H9 (cell line): ENCODE measurements around the gene XPO1. TPM values are rescaled to one million over a fixed set of nuclear protein-coding genes. Genes with fewer than 3 reads are reported as not detected.

Experiments
- DNase-seq: peaks from one replicate; pipeline ENCODE4 v3.0.0-alpha.2; 2017
- H2AFZ ChIP-seq: one replicate; pipeline ENCODE4 v1.6.1; 2013; ENCODE audit warnings: mild to moderate bottlenecking, low read length, control low read depth, moderate library complexity
- H2AK5ac ChIP-seq: 2 replicates; pipeline ENCODE4 v1.6.1; 2013; ENCODE audit warnings: low read length, control low read depth, mixed read lengths; ENCODE audit not compliant: insufficient read length
- H2BK120ac ChIP-seq: one replicate; pipeline ENCODE4 v1.6.1; 2013; ENCODE audit warnings: low read depth, mild to moderate bottlenecking, low read length, control low read depth, inconsistent platforms; ENCODE audit not compliant: poor library complexity, severe bottlenecking
- H2BK12ac ChIP-seq: 2 replicates; pipeline ENCODE4 v1.6.1; 2013; ENCODE audit warnings: low read length, control low read depth, mixed read lengths, low read depth; ENCODE audit not compliant: insufficient read length
- H2BK15ac ChIP-seq: 2 replicates; pipeline ENCODE4 v1.6.1; 2013; ENCODE audit warnings: low read depth, low read length, control low read depth
- H2BK20ac ChIP-seq: one replicate; pipeline ENCODE4 v1.6.1; 2013; ENCODE audit warnings: low read depth, mild to moderate bottlenecking, low read length, control low read depth, inconsistent platforms; ENCODE audit not compliant: poor library complexity, severe bottlenecking
- H2BK5ac ChIP-seq: 2 replicates; pipeline ENCODE4 v1.6.1; 2013; ENCODE audit warnings: low read length, control low read depth, mixed read lengths; ENCODE audit not compliant: insufficient read length
- H3K14ac ChIP-seq: 2 replicates; pipeline ENCODE4 v1.6.1; 2013; ENCODE audit warnings: low read length, control low read depth; ENCODE audit not compliant: insufficient read depth
- H3K18ac ChIP-seq: 2 replicates; pipeline ENCODE4 v1.6.1; 2013; ENCODE audit warnings: low read depth, mild to moderate bottlenecking, mixed read lengths, low read length, control low read depth; ENCODE audit not compliant: insufficient read length
- H3K23ac ChIP-seq: 2 replicates; pipeline ENCODE4 v1.6.1; 2013; ENCODE audit warnings: low read length, control low read depth, mixed read lengths, low read depth; ENCODE audit not compliant: insufficient read length
- H3K23me2 ChIP-seq: 2 replicates; pipeline ENCODE4 v1.6.1; 2013; ENCODE audit warnings: low read depth, mild to moderate bottlenecking, mixed read lengths, low read length, control low read depth; ENCODE audit not compliant: insufficient read length, poor library complexity, severe bottlenecking
- H3K27ac ChIP-seq: 2 replicates; pipeline ENCODE4 v1.5.1; 2013; ENCODE audit warnings: low read length, control low read depth, mixed read lengths, low read depth; ENCODE audit not compliant: insufficient read length
- H3K27me3 ChIP-seq: 2 replicates; pipeline ENCODE4 v1.6.1; 2013; ENCODE audit warnings: low read length, control low read depth, inconsistent platforms; ENCODE audit not compliant: insufficient read depth
- H3K4ac ChIP-seq: 2 replicates; pipeline ENCODE4 v1.6.1; 2013; ENCODE audit warnings: low read depth, mild to moderate bottlenecking, control low read depth, inconsistent platforms, low read length, moderate library complexity
- H3K4me1 ChIP-seq: 2 replicates; pipeline ENCODE4 v1.6.1; 2013; ENCODE audit warnings: low read length, control low read depth, inconsistent platforms; ENCODE audit not compliant: insufficient read depth
- H3K4me2 ChIP-seq: 2 replicates; pipeline ENCODE4 v1.6.1; 2013; ENCODE audit warnings: low read length, control low read depth, mixed read lengths; ENCODE audit not compliant: insufficient read length, insufficient read depth
- H3K56ac ChIP-seq: 2 replicates; pipeline ENCODE4 v1.6.1; 2013; ENCODE audit warnings: low read depth, mild to moderate bottlenecking, mixed read lengths, low read length, control low read depth; ENCODE audit not compliant: insufficient read length
- H3K79me1 ChIP-seq: 2 replicates; pipeline ENCODE4 v1.6.1; 2013; ENCODE audit warnings: low read depth, mild to moderate bottlenecking, moderate library complexity, low read length, control low read depth, inconsistent platforms; ENCODE audit not compliant: insufficient read depth, poor library complexity, severe bottlenecking
- H3K79me2 ChIP-seq: 2 replicates; pipeline ENCODE4 v1.6.1; 2013; ENCODE audit warnings: low read length, control low read depth, inconsistent platforms; ENCODE audit not compliant: insufficient read depth
- H3K9ac ChIP-seq: 2 replicates; pipeline ENCODE4 v1.6.1; 2013; ENCODE audit warnings: low read length, control low read depth, mixed read lengths; ENCODE audit not compliant: insufficient read length; ENCODE audit errors: extremely low read depth
- H3K9me3 ChIP-seq: one replicate; pipeline ENCODE4 v1.6.1; 2013; ENCODE audit warnings: low read depth, low read length, inconsistent platforms; ENCODE audit not compliant: control insufficient read depth
- H3T11ph ChIP-seq: one replicate; pipeline ENCODE4 v1.6.1; 2013; ENCODE audit warnings: mild to moderate bottlenecking, low read length, control low read depth, inconsistent platforms
- H4K20me1 ChIP-seq: one replicate; pipeline ENCODE4 v1.6.1; 2013; ENCODE audit not compliant: control insufficient read depth, insufficient read length, insufficient read depth
- H4K5ac ChIP-seq: 2 replicates; pipeline ENCODE4 v1.6.1; 2013; ENCODE audit warnings: low read depth, mild to moderate bottlenecking, mixed read lengths, low read length, control low read depth; ENCODE audit not compliant: insufficient read length
- H4K8ac ChIP-seq: replicated peaks from 2 replicates; pipeline ENCODE4 v1.6.1; 2013; ENCODE audit warnings: low read length, control low read depth, mixed read lengths, low read depth; ENCODE audit not compliant: insufficient read length
- H4K91ac ChIP-seq: 2 replicates; pipeline ENCODE4 v1.6.1; 2013; ENCODE audit warnings: low read depth, mild to moderate bottlenecking, moderate library complexity, mixed read lengths, low read length, control low read depth; ENCODE audit not compliant: insufficient read length
- H3K27ac Mint-ChIP-seq, 3 experiments: 2 replicates in 2 of 3; 3 replicates in 1 of 3; pipeline ENCODE4 v1.8.0; 2020 to 2021; ENCODE audit warnings: mixed read lengths in 3 of 3, mild to moderate bottlenecking in 1 of 3, moderate library complexity in 1 of 3
- H3K27me3 Mint-ChIP-seq: 2 replicates; pipeline ENCODE4 v1.8.0; 2021; ENCODE audit warnings: low read depth, mild to moderate bottlenecking, moderate library complexity, mixed read lengths
- H3K36me3 Mint-ChIP-seq, 3 experiments: 2 replicates in 2 of 3; 3 replicates in 1 of 3; pipeline ENCODE4 v1.8.0; 2020 to 2021; ENCODE audit warnings: low read depth in 3 of 3, mixed read lengths in 3 of 3; ENCODE audit not compliant: insufficient read depth in 1 of 3
- H3K4me1 Mint-ChIP-seq, 2 experiments: 2 replicates each; pipeline ENCODE4 v1.8.0; 2020; ENCODE audit warnings: mixed read lengths in 2 of 2
- H3K4me3 Mint-ChIP-seq, 2 experiments: 2 replicates in 1 of 2; 3 replicates in 1 of 2; pipeline ENCODE4 v1.8.0; 2020 to 2021; ENCODE audit warnings: mild to moderate bottlenecking in 2 of 2, mixed read lengths in 2 of 2, moderate library complexity in 1 of 2
- H3K9me3 Mint-ChIP-seq, 2 experiments: 2 replicates in 1 of 2; 3 replicates in 1 of 2; pipeline ENCODE4 v1.8.0; 2020; ENCODE audit warnings: mild to moderate bottlenecking in 2 of 2, mixed read lengths in 2 of 2, moderate library complexity in 1 of 2
- WGBS: extraction: QIAGEN DNeasy Blood & Tissue Kit; methylation state at CpG from one replicate; pipeline ENCODE4 v1.1.7; 2013; ENCODE audit warnings: missing lambda C conversion rate, low lambda C conversion rate, mixed read lengths; ENCODE audit not compliant: insufficient read length; ENCODE audit errors: extremely low coverage; 5-methylcytosine and 5-hydroxymethylcytosine counted together
- total RNA-seq: library from RNA; stranded (reverse); gene quantifications from 2 replicates; pipeline ENCODE4 v1.2.1, GENCODE V29; 2021
- TF ChIP-seq, protein P1 (sequence below): fragments of 200-600 bp; sonication (generic); conservative IDR thresholded peaks from 3 replicates; pipeline ENCODE4 v1.8.0; 2021; ENCODE audit warnings: antibody characterized with exemption, mild to moderate bottlenecking

Gene XPO1
- total RNA-seq, 1 experiment from 2014 or later, result 320 TPM

DNA sequence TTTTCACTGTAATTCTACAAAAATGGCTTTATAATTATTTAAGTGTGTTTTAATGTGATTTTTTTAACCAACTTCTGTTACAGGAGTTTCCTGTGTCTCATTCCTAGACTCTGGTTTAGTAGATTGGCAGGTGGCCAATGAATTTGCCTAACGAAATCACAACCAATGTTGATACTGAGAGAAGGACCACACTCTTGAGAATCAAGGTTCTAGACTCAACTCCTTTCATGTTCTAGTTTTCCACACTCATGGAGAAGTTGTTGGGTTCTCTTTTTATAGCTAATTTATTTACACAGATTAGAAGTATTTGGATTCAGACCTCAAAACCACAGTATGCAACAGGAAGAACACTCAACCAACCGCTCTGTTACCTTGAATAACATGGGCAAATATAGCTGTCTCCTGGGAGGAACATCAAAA, 44.6 kb downstream of the XPO1 start:
- H2BK5ac ChIP-seq, result no peak overlapping the region
- H2AFZ ChIP-seq, result no peak overlapping the region
- Mint-ChIP-seq H3K27me3 (no peaks in the 10 kb centered on the region), H3K4me3 (no peak overlapping the region), H3K9me3 (no peaks in the 10 kb centered on the region), H3K27ac (no peak overlapping the region), H3K4me1 (no peaks in the 10 kb centered on the region), H3K36me3 (peaks cover 58 to 97% (median 93%) of the 10 kb centered on the region in 3 experiments; a peak in 6 of 7 replicates)
- TF ChIP-seq, protein P1, sequence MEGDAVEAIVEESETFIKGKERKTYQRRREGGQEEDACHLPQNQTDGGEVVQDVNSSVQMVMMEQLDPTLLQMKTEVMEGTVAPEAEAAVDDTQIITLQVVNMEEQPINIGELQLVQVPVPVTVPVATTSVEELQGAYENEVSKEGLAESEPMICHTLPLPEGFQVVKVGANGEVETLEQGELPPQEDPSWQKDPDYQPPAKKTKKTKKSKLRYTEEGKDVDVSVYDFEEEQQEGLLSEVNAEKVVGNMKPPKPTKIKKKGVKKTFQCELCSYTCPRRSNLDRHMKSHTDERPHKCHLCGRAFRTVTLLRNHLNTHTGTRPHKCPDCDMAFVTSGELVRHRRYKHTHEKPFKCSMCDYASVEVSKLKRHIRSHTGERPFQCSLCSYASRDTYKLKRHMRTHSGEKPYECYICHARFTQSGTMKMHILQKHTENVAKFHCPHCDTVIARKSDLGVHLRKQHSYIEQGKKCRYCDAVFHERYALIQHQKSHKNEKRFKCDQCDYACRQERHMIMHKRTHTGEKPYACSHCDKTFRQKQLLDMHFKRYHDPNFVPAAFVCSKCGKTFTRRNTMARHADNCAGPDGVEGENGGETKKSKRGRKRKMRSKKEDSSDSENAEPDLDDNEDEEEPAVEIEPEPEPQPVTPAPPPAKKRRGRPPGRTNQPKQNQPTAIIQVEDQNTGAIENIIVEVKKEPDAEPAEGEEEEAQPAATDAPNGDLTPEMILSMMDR, result no peak
- H2BK15ac ChIP-seq, result no peak overlapping the region
- H3K23ac ChIP-seq, result no peak overlapping the region
- H3K23me2 ChIP-seq, result no peaks in the 10 kb centered on the region
- H4K5ac ChIP-seq, result no peak overlapping the region
- no CpG with 5 or more reads among the region's 2 CpGs for WGBS
- peaks cover 2% of the 10 kb centered on the region; the same call in 1 of the 2 replicates for H3K79me2 ChIP-seq
- no peak overlapping the region for H2BK12ac ChIP-seq
- DNase-seq, result no peak
- H4K91ac ChIP-seq, result no peak overlapping the region
- no peak overlapping the region for H3K56ac ChIP-seq
- H3K9ac ChIP-seq, result no peak overlapping the region
- no peak overlapping the region for H3K4me2 ChIP-seq
- H4K8ac ChIP-seq, result no peak overlapping the region
- no peak overlapping the region for H3K14ac ChIP-seq
- no peaks in the 10 kb centered on the region for H3K79me1 ChIP-seq
- H3K9me3 ChIP-seq, result no peaks in the 10 kb centered on the region
- H2BK20ac ChIP-seq, result no peak overlapping the region
- no peak overlapping the region for H3K18ac ChIP-seq
- H2BK120ac ChIP-seq, result no peak overlapping the region
- no peak overlapping the region for H2AK5ac ChIP-seq
- H3T11ph ChIP-seq, result no peak overlapping the region
- no peaks in the 10 kb centered on the region for H4K20me1 ChIP-seq
- H3K4ac ChIP-seq, result no peak overlapping the region
- no peaks in the 10 kb centered on the region for H3K27me3 ChIP-seq
- H3K4me1 ChIP-seq, result no peaks in the 10 kb centered on the region
- H3K27ac ChIP-seq, result no peak overlapping the region
